ENCODE measurements around the gene MYG1. TPM values are rescaled to one million over a fixed set of nuclear protein-coding genes. Genes with fewer than 3 reads are reported as not detected.

Gene MYG1
- polyA plus RNA-seq, 1 of the 3 experiments (the other 2 are of a cell fraction): 101 TPM

DNA sequence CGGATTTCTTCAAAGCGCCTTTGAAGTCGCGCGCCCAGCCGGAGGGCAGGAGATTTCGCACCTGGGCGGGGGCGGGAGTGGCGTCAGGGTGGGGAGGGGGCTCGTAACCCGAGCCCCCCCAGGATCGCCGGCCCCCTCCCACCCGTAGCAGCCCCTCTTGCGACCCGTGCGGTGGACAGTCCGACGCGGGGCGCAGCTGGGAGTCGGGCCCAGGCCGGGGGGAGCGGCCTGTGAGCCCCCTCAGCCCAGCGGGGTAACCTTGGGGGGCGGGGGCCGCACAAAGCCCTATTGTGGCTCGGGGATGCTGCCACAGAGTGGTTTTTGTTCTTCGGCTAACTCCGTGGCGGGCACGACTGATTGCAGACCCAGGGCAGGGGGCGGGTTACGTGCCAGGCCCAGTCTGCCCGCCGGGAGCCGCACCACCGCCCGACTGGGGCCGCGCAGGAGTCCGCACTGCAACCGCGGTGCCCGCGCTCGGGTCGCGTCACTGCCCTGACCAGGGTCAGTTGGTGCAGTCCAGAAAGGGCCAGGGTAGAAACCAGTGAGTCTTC lies 26.1 kb downstream of the MYG1 start:
- peak overlapping the region; percentile 93 for H3K4me2 ChIP-seq
- H3K9ac ChIP-seq: peak overlapping the region; percentile 95
- no peak for TF ChIP-seq POLR2AphosphoS5 (IDR thresholded peaks at IDR 0.05; ENCODE audit: low read depth, low read length)
- TF ChIP-seq FOXJ3 (CRISPR knock-in tag; IDR thresholded peaks at IDR 0.05): no peak
- TF ChIP-seq NFIC (IDR thresholded peaks at IDR 0.05; ENCODE audit: borderline replicate concordance): no peak
- TF ChIP-seq TCF12 (IDR thresholded peaks at IDR 0.05): no peak
- no peaks in the 10 kb centered on the region for H3K36me3 ChIP-seq (replicated peaks in 1 of 2; ENCODE audit: control insufficient read depth in 1 of 2, insufficient read depth in 2 of 2, low read length in 1 of 2)
- peak overlapping the region; percentile 79 to 88 for H3K27ac ChIP-seq (ENCODE audit: low read depth in 2 of 2, low read length in 1 of 2)
- H2AFZ ChIP-seq (ENCODE audit: low read depth): peak overlapping the region; percentile 80
- peaks cover 13% of the 10 kb centered on the region for H3F3A ChIP-seq (replicated peaks; ENCODE audit: insufficient read depth)
- H3K79me2 ChIP-seq (ENCODE audit: insufficient read depth): peaks cover 3% of the 10 kb centered on the region
- no peaks in the 10 kb centered on the region for H3K27me3 ChIP-seq (ENCODE audit: insufficient read depth)
- ChIA-PET CTCF (interaction anchor here (0.6 to 13.6 kb wide), 23 partner anchors 8 to 260 kb away, joined by 3 to 294 read pairs (median 4); partner anchors contain the start of genes AMHR2, MAP3K12, SP1 and SP7), POLR2A (interaction anchor here (0.7 to 8.3 kb wide), 6 partner anchors 9 to 183 kb away, joined by 3 to 105 read pairs (median 4); no protein-coding TSS in a partner anchor)
- H3K4me3 ChIP-seq (ENCODE audit: low read depth in 2 of 2, low read length in 1 of 2): peak overlapping the region; percentile 59 to 79
- peaks cover under 1 to 15% of the 10 kb centered on the region in 2 experiments; a peak in 2 of 4 replicates for H3K4me1 ChIP-seq (ENCODE audit: control insufficient read depth in 1 of 2, insufficient read depth in 2 of 2, low read depth in 1 of 2, low read length in 1 of 2)
- H4K20me1 ChIP-seq (ENCODE audit: insufficient read depth): no peaks in the 10 kb centered on the region
- WGBS (ENCODE audit: low lambda C conversion rate): 5% methylated on average over 19 of the region's 50 CpGs
- peak; percentile 90 for DNase-seq
- no peaks in the 10 kb centered on the region for H3K9me3 ChIP-seq
- no peaks in the 10 kb centered on the region for H3K9me2 ChIP-seq

- CTCF ChIA-PET: interaction anchor here (0.6 to 13.6 kb wide), 13 partner anchors 12 to 181 kb away, joined by 3 to 294 read pairs (median 5); partner anchors contain the start of genes AMHR2, MAP3K12 and NPFF
- Histone ChIP-seq H3K4me2 (no peak overlapping the region), H3K9ac (no peak overlapping the region), H3F3A (replicated peaks; ENCODE audit: insufficient read depth) (peaks cover 13% of the 10 kb centered on the region), H4K20me1 (ENCODE audit: insufficient read depth) (no peaks in the 10 kb centered on the region), H3K27ac (ENCODE audit: low read depth in 2 of 2, low read length in 1 of 2) (no peak overlapping the region), H3K79me2 (ENCODE audit: insufficient read depth) (no peaks in the 10 kb centered on the region), H3K36me3 (replicated peaks in 1 of 2; ENCODE audit: control insufficient read depth in 1 of 2, insufficient read depth in 2 of 2, low read length in 1 of 2) (no peaks in the 10 kb centered on the region), H3K9me3 (no peaks in the 10 kb centered on the region), H2AFZ (ENCODE audit: low read depth) (no peak overlapping the region), H3K27me3 (ENCODE audit: insufficient read depth) (no peaks in the 10 kb centered on the region), H3K9me2 (no peaks in the 10 kb centered on the region), H3K4me3 (ENCODE audit: low read depth in 2 of 2, low read length in 1 of 2) (no peak overlapping the region), H3K4me1 (ENCODE audit: control insufficient read depth in 1 of 2, insufficient read depth in 2 of 2, low read depth in 1 of 2, low read length in 1 of 2) (peaks cover 0 to 13% of the 10 kb centered on the region in 2 experiments; a peak in 1 of 4 replicates)
- WGBS (ENCODE audit: low lambda C conversion rate): 95% methylated on average over 8 of the region's 8 CpGs
- DNase-seq: no peak
- POLR2A ChIA-PET: interaction anchor here (0.5 to 8.3 kb wide), 4 partner anchors 13 to 145 kb away, joined by 3 to 105 read pairs (median 4); no protein-coding TSS in a partner anchor
- TF ChIP-seq GATA2 (CRISPR knock-in tag; IDR thresholded peaks at IDR 0.05) (no peak), TCF12 (IDR thresholded peaks at IDR 0.05) (no peak), MEF2A (IDR thresholded peaks at IDR 0.05; ENCODE audit: borderline replicate concordance, low read depth) (no peak), RAD21 (IDR thresholded peaks at IDR 0.05; ENCODE audit: low read length) (no peak), PBX3 (IDR thresholded peaks at IDR 0.05) (no peak), FOSL2 (IDR thresholded peaks at IDR 0.05; ENCODE audit: borderline replicate concordance, low read depth) (no peak), RXRA (IDR thresholded peaks at IDR 0.05; ENCODE audit: borderline replicate concordance, low read depth) (no peak), ELF1 (IDR thresholded peaks at IDR 0.05) (no peak)
- TF ChIP-seq, protein P1, sequence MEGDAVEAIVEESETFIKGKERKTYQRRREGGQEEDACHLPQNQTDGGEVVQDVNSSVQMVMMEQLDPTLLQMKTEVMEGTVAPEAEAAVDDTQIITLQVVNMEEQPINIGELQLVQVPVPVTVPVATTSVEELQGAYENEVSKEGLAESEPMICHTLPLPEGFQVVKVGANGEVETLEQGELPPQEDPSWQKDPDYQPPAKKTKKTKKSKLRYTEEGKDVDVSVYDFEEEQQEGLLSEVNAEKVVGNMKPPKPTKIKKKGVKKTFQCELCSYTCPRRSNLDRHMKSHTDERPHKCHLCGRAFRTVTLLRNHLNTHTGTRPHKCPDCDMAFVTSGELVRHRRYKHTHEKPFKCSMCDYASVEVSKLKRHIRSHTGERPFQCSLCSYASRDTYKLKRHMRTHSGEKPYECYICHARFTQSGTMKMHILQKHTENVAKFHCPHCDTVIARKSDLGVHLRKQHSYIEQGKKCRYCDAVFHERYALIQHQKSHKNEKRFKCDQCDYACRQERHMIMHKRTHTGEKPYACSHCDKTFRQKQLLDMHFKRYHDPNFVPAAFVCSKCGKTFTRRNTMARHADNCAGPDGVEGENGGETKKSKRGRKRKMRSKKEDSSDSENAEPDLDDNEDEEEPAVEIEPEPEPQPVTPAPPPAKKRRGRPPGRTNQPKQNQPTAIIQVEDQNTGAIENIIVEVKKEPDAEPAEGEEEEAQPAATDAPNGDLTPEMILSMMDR (IDR thresholded peaks at IDR 0.05): no peak
- TF ChIP-seq, protein P2, sequence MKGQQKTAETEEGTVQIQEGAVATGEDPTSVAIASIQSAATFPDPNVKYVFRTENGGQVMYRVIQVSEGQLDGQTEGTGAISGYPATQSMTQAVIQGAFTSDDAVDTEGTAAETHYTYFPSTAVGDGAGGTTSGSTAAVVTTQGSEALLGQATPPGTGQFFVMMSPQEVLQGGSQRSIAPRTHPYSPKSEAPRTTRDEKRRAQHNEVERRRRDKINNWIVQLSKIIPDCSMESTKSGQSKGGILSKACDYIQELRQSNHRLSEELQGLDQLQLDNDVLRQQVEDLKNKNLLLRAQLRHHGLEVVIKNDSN (IDR thresholded peaks at IDR 0.05; ENCODE audit: borderline replicate concordance, low read depth): no peak
Observed at GRCh38 chr12:53326460-53327185, 27.1 kb downstream of the MYG1 start.
